Vagina (tissue), 2 donors: Measurements from ENCODE around the gene MCM9.

Experiments used
- POLR2A ChIP-seq, 2 donors: fragments of 450-650 bp; IDR thresholded peaks; one replicate each; pipeline ENCODE4 v1.6.1; 2017; ENCODE audit warnings: antibody characterized with exemption in 2 of 2, mild to moderate bottlenecking in 2 of 2, moderate library complexity in 2 of 2
- TF ChIP-seq, protein P1 (sequence below), 3 experiments: fragments of 450-650 bp in 2 of 3; fragments of 200-600 bp in 1 of 3; sonication (generic) in 1 of 3; IDR thresholded peaks; one replicate each; pipeline ENCODE4 v1.5.1; 2017 to 2019; ENCODE audit warnings: antibody characterized with exemption in 3 of 3, mild to moderate bottlenecking in 2 of 3, moderate library complexity in 2 of 3

DNA sequence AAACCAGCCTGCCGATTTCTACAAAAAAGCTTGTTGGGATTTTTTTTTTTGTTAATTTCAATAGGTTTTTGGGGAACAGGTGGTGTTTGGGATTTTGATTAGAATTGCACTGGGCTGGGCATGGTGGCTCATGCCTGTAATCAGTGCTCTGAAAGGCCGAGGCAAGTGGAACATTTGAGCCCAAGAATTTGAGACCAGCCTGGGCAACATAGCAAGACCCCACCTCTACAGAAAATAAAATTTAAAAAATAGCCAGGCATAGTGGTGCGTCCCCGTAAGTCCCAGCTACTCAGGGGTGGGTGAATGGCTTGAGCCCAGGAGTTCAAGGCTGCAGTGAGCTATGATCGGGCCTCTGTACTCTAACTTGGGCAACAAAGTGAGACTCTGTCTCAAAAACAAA is 81.6 kb downstream of the MCM9 start:
- TF ChIP-seq, protein P1, sequence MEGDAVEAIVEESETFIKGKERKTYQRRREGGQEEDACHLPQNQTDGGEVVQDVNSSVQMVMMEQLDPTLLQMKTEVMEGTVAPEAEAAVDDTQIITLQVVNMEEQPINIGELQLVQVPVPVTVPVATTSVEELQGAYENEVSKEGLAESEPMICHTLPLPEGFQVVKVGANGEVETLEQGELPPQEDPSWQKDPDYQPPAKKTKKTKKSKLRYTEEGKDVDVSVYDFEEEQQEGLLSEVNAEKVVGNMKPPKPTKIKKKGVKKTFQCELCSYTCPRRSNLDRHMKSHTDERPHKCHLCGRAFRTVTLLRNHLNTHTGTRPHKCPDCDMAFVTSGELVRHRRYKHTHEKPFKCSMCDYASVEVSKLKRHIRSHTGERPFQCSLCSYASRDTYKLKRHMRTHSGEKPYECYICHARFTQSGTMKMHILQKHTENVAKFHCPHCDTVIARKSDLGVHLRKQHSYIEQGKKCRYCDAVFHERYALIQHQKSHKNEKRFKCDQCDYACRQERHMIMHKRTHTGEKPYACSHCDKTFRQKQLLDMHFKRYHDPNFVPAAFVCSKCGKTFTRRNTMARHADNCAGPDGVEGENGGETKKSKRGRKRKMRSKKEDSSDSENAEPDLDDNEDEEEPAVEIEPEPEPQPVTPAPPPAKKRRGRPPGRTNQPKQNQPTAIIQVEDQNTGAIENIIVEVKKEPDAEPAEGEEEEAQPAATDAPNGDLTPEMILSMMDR (IDR thresholded peaks at IDR 0.05): no peak
- TF ChIP-seq POLR2A (IDR thresholded peaks at IDR 0.05): no peak
